GM12872 (cell line): ENCODE data around the gene CNTNAP2.

Source experiments
- TF ChIP-seq, protein P1 (sequence below): IDR thresholded peaks from 3 replicates; pipeline ENCODE4 v1.5.1; 2011; ENCODE audit warnings: low read depth, mild to moderate bottlenecking, low read length, moderate library complexity; ENCODE audit not compliant: insufficient read depth

The CNTNAP2 gene

GRCh38 chr7:147859486-147859885 lies 1742.9 kb downstream of the CNTNAP2 start:
- TF ChIP-seq, protein P1, sequence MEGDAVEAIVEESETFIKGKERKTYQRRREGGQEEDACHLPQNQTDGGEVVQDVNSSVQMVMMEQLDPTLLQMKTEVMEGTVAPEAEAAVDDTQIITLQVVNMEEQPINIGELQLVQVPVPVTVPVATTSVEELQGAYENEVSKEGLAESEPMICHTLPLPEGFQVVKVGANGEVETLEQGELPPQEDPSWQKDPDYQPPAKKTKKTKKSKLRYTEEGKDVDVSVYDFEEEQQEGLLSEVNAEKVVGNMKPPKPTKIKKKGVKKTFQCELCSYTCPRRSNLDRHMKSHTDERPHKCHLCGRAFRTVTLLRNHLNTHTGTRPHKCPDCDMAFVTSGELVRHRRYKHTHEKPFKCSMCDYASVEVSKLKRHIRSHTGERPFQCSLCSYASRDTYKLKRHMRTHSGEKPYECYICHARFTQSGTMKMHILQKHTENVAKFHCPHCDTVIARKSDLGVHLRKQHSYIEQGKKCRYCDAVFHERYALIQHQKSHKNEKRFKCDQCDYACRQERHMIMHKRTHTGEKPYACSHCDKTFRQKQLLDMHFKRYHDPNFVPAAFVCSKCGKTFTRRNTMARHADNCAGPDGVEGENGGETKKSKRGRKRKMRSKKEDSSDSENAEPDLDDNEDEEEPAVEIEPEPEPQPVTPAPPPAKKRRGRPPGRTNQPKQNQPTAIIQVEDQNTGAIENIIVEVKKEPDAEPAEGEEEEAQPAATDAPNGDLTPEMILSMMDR = no peak

GRCh38 chr7:147861058-147861716 lies 1744.6 kb downstream of the CNTNAP2 start:
- TF ChIP-seq, protein P1 = no peak

DNA sequence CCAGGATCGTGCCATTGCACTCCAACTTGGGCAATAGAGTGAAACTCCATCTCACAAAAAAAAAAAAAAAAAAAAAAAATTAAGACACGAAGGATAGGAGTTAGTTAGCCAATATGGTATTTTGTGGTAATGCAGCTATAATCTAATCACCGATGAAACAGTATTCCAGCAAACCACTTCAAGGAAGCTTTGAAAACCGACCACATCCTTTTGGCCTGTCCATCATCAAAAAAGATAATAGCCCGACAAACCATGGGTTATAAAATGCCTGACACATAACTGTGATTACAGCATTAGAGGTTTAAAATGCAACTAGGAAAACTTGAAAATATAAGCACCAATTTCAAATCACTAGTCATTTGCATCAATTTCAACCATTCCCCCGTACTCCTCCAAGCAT lies 1745.3 kb downstream of the CNTNAP2 start:
- TF ChIP-seq, protein P1 = no peak

- TF ChIP-seq, protein P1 = no peak
Observed at GRCh38 chr7:147869456-147869855, 1752.9 kb downstream of the CNTNAP2 start.

- TF ChIP-seq, protein P1 = no peak
Observed at GRCh38 chr7:147878912-147879661, 1762.5 kb downstream of the CNTNAP2 start.

GRCh38 chr7:147885869-147886268 lies 1769.3 kb downstream of the CNTNAP2 start:
- TF ChIP-seq, protein P1 = no peak

- TF ChIP-seq, protein P1 = no peak
Observed at GRCh38 chr7:147894271-147894670, 1777.7 kb downstream of the CNTNAP2 start.
